OCI-LY3 (cell line): ENCODE data around the gene CLEC18C.
"Not testable (repeated sequence)": the region's sequence is repeated elsewhere in the genome, so short reads cannot be mapped to it uniquely, and the experiment has no call there.

ENCODE experiments used
- EZH2phosphoT487 ChIP-seq: fragments of 200-600 bp; shearing (Covaris generic); IDR thresholded peaks from 2 replicates; pipeline ENCODE4 v1.6.1; 2018; ENCODE audit warnings: antibody characterized with exemption, mixed run types, low read depth
- TF ChIP-seq, protein P1 (sequence below): fragments of 200-600, 300-600 bp; sonication (generic); IDR thresholded peaks from 2 replicates; pipeline ENCODE4 v1.5.1; 2014; ENCODE audit warnings: antibody characterized with exemption, low read length, low read depth

- TF ChIP-seq, protein P1, sequence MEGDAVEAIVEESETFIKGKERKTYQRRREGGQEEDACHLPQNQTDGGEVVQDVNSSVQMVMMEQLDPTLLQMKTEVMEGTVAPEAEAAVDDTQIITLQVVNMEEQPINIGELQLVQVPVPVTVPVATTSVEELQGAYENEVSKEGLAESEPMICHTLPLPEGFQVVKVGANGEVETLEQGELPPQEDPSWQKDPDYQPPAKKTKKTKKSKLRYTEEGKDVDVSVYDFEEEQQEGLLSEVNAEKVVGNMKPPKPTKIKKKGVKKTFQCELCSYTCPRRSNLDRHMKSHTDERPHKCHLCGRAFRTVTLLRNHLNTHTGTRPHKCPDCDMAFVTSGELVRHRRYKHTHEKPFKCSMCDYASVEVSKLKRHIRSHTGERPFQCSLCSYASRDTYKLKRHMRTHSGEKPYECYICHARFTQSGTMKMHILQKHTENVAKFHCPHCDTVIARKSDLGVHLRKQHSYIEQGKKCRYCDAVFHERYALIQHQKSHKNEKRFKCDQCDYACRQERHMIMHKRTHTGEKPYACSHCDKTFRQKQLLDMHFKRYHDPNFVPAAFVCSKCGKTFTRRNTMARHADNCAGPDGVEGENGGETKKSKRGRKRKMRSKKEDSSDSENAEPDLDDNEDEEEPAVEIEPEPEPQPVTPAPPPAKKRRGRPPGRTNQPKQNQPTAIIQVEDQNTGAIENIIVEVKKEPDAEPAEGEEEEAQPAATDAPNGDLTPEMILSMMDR, result not testable (repeated sequence)
- TF ChIP-seq EZH2phosphoT487, result not testable (repeated sequence)
These were observed 873 bp downstream of the CLEC18C start for GRCh38 chr16:70174387-70174932.
